HG03520 (cell line): ENCODE results near the gene LRIG1.

Experiments used
- ATAC-seq: cut with Tn5 transposase; IDR thresholded peaks from one replicate; pipeline ENCODE4 v1.9.1; 2021; ENCODE audit warnings: mild to moderate bottlenecking, moderate library complexity; ENCODE audit not compliant: unreplicated experiment

Gene LRIG1

GRCh38 chr3:66489115-66489514 is 11.7 kb downstream of the LRIG1 start:
- ATAC-seq: no peak

DNA sequence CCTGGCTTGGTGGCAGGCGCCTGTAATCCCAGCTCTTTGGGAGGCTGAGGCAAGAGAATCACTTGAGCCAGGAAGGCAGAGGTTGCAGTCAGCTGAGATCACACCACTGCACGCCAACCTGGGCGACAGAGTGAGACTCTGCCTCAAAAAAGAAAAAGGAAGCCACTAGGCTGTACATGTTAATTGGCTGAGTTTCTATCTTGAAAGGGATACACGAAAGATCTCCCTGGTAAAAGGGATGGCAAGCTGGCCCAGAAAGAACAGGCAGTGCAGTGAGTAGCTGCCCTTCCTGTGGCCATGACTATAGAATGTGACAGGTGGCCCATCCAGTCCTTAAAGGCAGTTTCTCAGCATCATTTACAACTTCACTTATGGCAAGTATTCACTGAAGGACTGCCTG is 12.3 kb downstream of the LRIG1 start:
- no peak for ATAC-seq

DNA sequence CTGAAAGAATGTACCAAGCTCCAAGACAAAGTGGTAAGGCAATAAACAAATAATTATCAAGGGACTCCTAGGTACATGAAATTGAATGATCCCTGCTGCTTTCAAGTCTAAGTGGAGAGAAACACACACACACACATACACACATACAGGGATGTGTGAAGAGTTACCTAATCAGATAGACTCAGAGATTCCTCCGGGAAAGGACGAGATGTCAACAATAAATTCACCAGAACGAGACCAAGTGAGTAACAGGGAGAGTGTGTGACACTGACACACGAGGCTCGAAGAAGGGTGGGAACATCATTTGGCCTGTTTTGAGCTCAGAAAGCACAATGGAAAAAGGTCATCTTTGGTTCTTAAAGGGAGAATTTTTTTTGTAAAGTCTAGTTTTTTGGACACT is 13.4 kb downstream of the LRIG1 start:
- no peak for ATAC-seq

DNA sequence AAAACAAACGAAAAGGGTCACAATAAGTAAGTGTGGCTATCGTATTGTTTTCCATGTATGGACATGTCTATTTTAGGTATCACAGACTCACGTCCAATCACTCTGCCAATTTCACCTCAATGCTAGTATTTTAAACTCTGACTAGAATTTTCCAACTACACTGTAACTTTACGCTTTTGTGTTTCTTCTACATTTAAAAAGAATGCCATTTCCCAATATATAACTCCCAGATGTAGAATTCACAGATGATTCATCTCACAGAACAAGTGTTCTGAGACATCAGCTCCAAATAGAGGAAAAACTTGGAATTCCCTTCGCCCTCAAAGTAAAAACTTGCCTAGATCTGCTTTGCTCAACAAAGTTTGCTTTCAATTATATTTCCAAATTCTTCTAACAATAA is 14.2 kb downstream of the LRIG1 start:
- no peak for ATAC-seq

- ATAC-seq: no peak
Measured at GRCh38 chr3:66486202-66486601, 14.6 kb downstream of the LRIG1 start.

DNA sequence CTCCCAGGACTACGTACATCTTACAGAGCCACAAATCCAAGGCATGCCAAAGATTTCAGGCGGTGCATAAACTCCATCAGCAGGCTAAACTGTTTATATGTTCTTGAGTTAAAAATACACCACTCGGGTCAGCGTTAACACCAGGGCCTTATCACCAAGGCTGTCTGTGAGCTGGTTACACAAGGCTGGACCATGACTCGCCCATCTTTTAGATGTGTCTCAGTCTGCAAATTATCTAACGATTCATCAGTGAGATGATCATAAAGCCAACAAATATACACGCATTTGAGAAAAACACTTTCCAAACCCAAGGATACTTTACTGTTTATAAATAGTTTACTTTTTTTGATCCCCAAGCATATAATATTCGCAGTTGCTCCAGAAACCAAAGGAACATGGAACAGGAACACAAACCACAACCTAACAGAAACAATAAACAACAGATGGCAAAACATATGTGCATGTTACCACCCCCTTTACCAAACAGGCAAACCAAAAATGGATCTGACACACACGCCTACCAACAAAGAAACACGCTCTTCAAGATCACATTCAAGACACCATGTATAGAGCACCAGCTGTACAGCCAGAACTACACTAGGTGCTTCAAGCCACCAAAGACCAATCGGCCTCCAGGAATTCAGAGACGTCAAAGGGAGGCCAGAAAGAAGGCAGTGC is 15.4 kb downstream of the LRIG1 start:
- ATAC-seq: no peak

DNA sequence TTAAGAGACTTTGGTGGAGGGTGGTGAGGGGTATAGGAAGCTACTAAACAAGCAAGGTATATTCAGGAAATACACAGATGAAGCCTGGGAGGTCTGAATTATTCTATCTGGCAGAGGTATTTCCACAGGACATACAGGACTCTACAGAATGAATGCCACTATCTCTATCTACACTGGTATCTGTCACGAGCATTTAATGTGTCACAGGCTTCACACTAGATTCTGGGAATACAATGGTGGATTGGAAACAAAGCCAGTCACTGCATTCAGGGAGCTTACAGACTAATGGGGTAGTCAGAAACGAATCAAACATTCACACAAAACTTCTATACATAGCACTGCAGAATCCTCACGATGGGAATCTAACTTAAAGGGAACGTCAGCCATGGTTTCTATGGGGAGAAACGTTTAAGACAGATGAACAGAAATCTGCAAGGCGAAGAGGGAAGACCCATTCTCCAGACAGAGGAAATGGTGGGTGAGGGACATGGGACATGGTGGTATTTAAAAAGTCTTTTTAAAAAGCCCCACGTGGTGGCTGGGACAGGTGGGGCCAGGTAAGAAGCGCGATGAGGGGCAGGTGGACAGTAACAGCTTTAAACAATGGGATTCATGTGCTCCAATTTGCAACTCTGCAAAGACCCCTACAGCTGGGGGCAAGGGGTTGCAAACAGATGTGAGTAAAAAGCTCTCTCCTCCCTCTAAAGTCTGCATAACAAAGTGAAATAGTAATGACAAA is 16.5 kb downstream of the LRIG1 start:
- ATAC-seq: no peak

DNA sequence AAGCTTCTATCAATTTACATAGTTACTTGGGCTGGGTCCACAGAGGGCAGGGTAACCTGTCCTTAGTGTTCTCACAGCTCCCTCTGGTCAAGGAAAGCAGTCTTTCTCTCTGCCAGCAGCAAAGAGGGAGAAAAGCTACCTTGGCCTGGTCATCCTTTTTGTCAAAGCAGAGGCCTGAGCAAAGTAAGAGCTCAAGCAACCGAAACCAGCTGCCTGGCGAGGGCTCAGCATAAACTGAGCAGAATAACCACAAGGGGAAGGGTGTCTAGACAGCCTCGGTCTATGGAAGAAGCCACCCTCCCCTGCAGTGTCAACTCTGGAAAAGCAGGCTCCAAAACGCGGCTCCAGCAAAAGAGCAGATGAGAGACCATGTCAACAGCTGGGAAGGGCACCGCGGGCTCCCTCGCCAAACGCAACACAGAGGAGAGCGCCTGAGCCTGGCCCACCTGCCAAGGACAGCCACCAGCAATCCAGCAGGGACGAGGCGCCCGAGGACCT is 17.4 kb downstream of the LRIG1 start:
- no peak for ATAC-seq

- ATAC-seq: no peak
Measured at GRCh38 chr3:66483006-66483405, 17.8 kb downstream of the LRIG1 start.

GRCh38 chr3:66482018-66482404 is 18.8 kb downstream of the LRIG1 start:
- ATAC-seq: no peak

GRCh38 chr3:66481071-66482017 is 19.5 kb downstream of the LRIG1 start:
- peak; percentile 4 for ATAC-seq

DNA sequence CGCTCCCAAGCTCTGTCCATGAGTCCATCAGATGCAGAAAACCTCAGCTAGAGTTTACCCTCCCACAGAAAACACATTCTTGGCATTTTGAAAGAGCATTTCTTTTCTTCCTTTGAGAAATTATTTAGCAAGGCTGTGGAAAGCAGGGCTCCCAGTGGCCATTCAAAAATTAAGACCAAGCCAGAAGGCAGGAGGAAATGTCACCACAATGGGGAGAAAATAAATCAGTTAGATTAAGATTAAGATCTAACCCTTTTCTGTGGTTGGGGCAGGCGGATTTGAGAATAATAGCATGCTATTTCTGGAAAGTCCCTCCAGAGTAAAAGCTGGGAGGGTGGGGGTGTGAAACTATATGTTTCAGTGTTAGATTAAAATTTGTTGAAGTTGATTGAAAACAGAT is 20.2 kb downstream of the LRIG1 start:
- peak; percentile 36 for ATAC-seq

DNA sequence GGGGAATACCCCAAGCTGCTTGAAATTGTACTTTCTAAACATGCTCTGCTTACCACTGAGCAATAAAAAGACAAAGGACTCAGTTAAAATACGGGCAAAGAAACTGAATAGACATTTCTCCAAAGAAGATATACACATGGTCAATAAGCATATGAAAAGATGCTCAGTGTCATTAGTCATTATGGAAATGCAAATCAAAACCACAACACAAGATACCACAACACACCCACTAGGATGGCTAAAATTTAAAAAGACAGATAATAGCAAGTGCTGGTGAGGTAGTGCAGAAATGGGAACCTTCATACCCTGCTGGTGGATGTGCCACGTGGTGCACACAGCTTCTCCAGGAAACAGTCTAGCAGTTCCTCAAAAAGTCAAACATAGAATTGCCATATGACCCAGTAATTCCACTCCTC is 21.3 kb downstream of the LRIG1 start:
- ATAC-seq: no peak

DNA sequence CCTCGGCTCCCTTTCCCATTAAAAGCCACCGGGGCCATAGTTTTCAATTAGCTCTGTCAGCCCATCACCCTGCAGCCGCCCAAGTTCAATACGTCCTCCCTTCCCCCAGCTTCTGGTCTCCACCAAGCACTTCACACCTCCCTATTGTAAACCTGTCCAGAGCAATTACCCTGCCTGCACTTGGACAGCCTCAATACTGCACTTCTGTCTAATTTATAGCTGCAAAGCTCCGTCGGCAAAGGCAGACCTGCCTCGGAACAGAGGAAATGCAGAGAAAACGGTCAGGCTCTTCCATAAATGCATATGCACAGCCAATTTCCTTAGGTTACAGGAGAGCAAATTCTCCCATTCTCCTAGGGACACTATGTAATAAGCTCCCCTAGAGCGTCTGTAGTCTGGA is 21.9 kb downstream of the LRIG1 start:
- no peak for ATAC-seq

DNA sequence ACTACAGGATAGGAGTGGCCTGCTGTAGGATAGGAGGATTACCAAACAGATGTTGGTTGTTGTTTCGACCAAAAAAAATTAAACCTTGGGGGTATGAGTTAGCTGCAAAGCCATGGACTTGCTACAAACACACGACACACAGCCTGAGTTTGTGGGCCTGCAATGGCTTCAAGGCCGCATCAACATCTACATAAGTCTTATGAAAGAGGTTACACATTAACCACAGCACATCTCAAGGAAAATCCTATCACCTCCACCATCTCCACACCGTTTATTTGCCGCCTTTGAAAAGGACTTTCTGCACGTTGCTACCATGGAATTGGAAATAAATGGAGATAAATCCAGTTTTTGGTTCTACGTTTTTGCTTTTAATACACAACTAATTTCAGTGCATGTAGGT is 23.0 kb downstream of the LRIG1 start:
- no peak for ATAC-seq

- ATAC-seq: no peak
Measured at GRCh38 chr3:66476852-66477381, 23.9 kb downstream of the LRIG1 start.

DNA sequence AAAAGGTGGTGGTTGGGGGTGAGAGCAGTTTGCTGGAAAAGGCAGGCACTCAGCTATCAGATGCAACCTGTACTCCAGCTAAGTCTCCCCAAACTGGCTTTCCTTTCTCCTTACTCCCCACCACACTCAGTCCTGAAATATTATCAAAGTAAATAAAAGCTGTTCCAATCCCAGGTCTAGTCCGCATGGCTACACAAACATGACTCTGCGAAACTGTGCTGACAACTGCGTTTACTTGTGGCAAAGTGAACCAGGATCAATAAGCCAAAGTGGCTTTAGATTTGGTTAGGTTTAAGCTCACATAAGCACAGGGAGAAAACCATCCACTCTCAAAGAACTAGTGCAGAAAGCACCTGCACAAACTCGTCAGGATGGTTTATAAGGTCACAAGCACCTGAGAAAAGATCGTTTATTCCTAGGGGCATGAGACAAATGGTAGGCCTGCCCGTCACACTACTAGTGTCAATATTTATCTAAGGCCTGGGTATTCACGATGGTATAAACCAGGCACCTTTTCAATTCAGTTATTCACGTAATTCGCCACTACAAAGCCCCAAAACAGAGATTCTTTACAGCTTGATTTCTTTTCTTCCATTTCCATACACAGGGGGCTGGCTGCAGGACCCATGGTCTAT is 25.3 kb downstream of the LRIG1 start:
- no peak for ATAC-seq

- no peak for ATAC-seq
Measured at GRCh38 chr3:66473692-66474091, 27.1 kb downstream of the LRIG1 start.

DNA sequence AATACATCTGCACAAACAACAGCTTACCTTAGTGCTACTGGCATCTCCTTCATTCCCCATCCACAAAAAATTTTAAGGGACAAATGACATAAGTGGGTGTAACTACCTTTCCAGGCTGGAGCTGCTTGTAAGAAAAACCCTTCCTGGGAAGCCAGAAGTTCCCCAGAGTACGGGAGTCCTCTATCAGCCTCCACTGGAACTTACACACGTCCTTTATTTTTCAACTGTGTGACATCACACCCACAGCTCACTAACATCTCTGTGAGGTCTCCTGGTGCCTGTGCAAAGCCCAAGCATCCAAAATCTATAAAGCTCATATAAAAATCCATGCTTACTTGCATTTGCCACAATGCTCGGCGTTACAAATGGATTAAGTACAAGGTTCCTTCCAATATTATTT is 27.6 kb downstream of the LRIG1 start:
- ATAC-seq: no peak

DNA sequence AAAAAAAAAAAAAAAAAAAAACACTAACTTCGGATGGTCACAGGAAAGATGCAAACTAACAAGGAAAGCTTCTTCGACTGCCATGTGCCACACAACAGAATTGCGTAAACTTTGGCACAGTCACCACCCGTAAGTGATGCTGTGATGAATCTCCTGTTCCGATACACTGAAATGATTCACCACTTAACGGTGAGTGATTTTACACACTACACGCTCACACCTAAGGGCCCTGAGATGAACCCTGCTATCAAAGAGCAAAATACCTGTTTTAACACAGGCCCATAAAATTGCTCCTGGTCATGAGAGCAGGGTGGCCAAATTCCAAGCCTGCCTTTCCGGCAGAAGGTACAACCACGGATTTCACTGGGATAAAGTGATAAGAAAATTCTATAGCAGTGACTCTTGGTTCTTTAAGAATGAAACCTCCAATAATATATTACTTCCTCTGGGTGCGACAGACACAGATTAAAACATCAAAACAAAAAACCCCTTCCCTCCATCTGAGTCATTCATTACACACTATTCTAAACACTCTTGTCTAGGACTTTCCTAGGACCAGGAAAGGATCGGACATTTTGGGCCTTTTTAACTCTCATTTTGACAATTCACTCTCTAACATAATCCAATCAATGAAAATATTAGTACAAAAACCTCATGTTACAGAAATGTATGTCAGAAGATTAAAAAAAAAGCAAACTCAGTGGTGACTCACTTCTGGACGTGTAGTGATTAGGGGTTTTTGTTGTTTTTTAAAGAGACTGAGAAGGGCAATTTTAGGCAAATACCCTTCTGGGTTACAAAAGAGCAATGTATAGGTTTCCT is 28.3 kb downstream of the LRIG1 start:
- ATAC-seq: peak; percentile 56
